ENCODE measurements around the gene DDRGK1.
A peak's percentile ranks its signal among the peaks of the same experiment; 100 is the strongest.
"Not testable (repeated sequence)": the region's sequence is repeated elsewhere in the genome, so short reads cannot be mapped to it uniquely, and the experiment has no call there.

The DDRGK1 gene

GRCh38 chr20:3215359-3215917 is 11.0 kb upstream of the DDRGK1 start:
- not testable (repeated sequence) for DNase-seq (ENCODE audit: low spot score); FAIRE-seq

GRCh38 chr20:3213226-3213625 is 8.7 kb upstream of the DDRGK1 start:
- DNase-seq (ENCODE audit: low spot score) (no peak), FAIRE-seq (no peak)

GRCh38 chr20:3210346-3210745 is 5.9 kb upstream of the DDRGK1 start:
- FAIRE-seq (no peak), DNase-seq (ENCODE audit: low spot score) (no peak)

GRCh38 chr20:3209946-3210317 is 5.5 kb upstream of the DDRGK1 start:
- FAIRE-seq (no peak), DNase-seq (ENCODE audit: low spot score) (no peak)

GRCh38 chr20:3209257-3209945 is 4.9 kb upstream of the DDRGK1 start, which contains the start of gene ITPA:
ITPA (plus strand) TSS chr20:3209498; CDS start chr20:3209552, 54 bp downstream.
- DNase-seq (ENCODE audit: low spot score): peak; percentile 74
- FAIRE-seq: no peak

GRCh38 chr20:3208786-3209256 is 4.3 kb upstream of the DDRGK1 start:
- DNase-seq (ENCODE audit: low spot score): no peak
- FAIRE-seq: no peak

- FAIRE-seq: no peak
- no peak for DNase-seq (ENCODE audit: low spot score)
These were observed 963 bp downstream of the DDRGK1 start for GRCh38 chr20:3203315-3204123.

GRCh38 chr20:3202965-3203314 is 1.5 kb downstream of the DDRGK1 start:
- FAIRE-seq (no peak), DNase-seq (ENCODE audit: low spot score) (no peak)

GRCh38 chr20:3199976-3200755 is 4.3 kb downstream of the DDRGK1 start:
- no peak for DNase-seq (ENCODE audit: low spot score)
- FAIRE-seq: no peak

- FAIRE-seq: no peak
- no peak for DNase-seq (ENCODE audit: low spot score)
These were observed 5.3 kb downstream of the DDRGK1 start for GRCh38 chr20:3199206-3199605.

GRCh38 chr20:3195590-3196237 is 8.8 kb downstream of the DDRGK1 start:
- FAIRE-seq: no peak

GRCh38 chr20:3194617-3195280 is 9.7 kb downstream of the DDRGK1 start:
- no peak for DNase-seq (ENCODE audit: low spot score)
- FAIRE-seq: no peak

More at GRCh38 chr20:3195590-3196237, 8.8 kb downstream of the DDRGK1 start:
- no peak for DNase-seq (ENCODE audit: low spot score)

GRCh38 chr20:3193806-3194616 is 10.5 kb downstream of the DDRGK1 start:
- DNase-seq (ENCODE audit: low spot score) (no peak), FAIRE-seq (no peak)

- no peak for DNase-seq (ENCODE audit: low spot score)
- no peak for FAIRE-seq
These were observed 12.1 kb downstream of the DDRGK1 start for GRCh38 chr20:3192226-3193015.

GRCh38 chr20:3190681-3191111 is 13.8 kb downstream of the DDRGK1 start:
- no peak for FAIRE-seq
- no peak for DNase-seq (ENCODE audit: low spot score)

- DNase-seq (ENCODE audit: low spot score): no peak
- no peak for FAIRE-seq
These were observed 14.8 kb downstream of the DDRGK1 start for GRCh38 chr20:3189561-3190131.

GRCh38 chr20:3188823-3189413 is 15.6 kb downstream of the DDRGK1 start:
- DNase-seq (ENCODE audit: low spot score) (no peak), FAIRE-seq (no peak)

GRCh38 chr20:3187861-3188260 is 16.6 kb downstream of the DDRGK1 start:
- not testable (repeated sequence) for DNase-seq (ENCODE audit: low spot score); FAIRE-seq
